Activated CD8-positive, alpha-beta memory T cell treated with anti-CD3 and anti-CD28 coated beads for 4 hours (primary cell): ENCODE results near the gene ADCY7.

ENCODE experiments used
- DNase-seq, 2 donors: peaks; one replicate each; pipeline ENCODE4 v3.0.0-alpha.2; 2020; ENCODE audit warnings: low read depth in 2 of 2

The ADCY7 gene

DNA sequence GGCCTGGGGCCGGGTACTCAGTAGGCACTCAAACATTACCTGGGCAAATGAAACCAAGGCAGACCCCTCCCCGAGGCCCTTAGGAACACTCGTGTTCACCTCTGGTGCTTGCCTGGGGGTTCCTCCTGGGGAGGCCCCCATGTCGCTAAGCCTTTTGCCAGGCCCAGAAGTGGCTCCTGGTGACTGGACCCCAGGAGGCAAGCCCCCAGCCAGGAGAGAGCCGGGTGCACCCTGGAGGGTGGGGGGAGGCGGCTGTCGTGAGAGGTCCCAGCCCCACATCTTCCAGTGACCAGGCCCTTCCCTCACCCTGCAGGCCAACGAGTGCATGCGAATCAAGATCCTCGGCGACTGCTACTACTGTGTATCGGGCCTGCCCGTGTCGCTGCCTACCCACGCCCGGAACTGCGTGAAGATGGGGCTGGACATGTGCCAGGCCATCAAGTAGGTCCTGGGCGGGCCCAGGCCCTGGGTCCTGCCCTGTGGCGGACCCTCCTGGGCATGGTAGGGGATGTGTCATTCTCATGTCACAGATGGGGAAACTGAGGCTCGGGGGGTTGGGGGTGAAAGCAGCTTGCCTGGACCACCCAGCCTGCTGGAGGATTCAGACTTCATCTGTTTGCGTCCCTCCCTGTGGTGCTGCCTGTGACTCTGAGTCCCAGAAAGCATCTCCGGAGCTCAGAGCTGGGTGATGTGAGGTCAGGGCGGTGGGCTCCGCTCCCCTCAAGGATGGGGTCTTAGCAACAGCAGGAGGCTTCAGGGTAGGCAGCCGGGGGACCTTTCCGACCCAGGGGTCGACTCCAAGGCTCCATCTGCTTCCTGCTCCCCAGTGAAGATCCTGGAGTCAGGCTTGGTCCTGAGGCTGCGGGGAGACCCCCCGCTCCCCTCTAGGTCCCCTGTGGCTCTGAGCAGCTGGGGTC, 32.5 kb downstream of the ADCY7 start:
- no peak for DNase-seq

DNA sequence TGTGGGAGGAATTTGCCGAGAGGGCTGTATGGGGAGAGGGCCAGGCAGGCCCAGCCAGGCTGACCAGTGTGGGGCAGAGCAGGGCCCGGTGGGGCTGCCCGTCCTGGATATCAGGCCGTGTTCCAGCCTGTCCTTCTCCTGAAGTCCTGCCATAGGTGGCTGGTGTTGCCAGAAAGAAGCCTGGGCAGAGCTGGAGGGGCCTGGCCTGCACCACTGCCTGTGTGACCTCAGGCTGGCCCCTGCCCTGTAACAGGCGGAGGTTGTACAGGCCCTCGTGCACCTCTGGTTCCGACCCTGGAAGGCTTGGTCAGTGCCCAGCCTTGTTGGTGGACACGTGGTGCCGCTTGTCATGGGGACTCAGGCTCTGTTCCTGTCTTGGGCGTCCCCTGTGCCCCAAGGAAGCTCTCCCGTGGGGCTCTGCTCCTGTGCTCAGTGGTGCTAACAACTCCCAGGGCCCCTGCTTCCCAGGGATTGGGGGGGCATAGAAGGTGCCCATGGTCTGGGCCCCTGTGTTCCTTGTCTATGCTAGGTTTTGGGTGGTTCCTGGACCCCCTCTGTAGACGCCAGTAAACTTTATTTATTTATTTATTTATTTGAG, 33.3 kb downstream of the ADCY7 start:
- DNase-seq, result no peak

DNA sequence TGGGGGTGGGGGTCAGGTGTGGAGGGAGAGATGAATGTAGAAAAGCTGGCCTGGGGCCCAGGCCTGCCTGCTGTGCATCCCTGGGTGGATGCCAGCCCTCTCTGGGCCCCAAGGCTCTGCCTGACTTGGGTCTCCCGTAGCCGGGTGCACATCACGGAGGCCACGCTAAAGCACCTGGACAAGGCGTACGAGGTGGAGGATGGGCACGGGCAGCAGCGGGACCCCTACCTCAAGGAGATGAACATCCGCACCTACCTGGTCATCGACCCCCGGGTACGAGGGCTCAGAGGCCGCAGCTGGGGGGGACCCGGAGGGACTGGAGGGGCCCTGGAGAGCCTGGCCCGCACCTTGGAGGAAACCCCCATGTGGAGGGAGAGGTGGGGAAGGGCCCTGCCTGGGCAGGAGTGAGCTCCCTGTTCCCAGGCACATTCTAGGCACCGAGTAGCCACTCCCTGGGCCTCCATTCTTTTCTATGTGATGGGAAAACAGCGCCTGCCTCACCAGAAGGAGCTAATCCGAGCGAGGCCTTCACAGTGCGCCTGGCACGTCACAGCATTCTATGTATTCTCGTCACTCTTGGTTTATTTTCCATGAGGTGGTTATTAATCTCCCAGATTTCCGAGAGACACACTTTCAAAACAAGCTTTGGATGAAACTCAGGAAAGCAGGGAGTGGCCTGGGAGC, 34.7 kb downstream of the ADCY7 start:
- DNase-seq, result no peak

DNA sequence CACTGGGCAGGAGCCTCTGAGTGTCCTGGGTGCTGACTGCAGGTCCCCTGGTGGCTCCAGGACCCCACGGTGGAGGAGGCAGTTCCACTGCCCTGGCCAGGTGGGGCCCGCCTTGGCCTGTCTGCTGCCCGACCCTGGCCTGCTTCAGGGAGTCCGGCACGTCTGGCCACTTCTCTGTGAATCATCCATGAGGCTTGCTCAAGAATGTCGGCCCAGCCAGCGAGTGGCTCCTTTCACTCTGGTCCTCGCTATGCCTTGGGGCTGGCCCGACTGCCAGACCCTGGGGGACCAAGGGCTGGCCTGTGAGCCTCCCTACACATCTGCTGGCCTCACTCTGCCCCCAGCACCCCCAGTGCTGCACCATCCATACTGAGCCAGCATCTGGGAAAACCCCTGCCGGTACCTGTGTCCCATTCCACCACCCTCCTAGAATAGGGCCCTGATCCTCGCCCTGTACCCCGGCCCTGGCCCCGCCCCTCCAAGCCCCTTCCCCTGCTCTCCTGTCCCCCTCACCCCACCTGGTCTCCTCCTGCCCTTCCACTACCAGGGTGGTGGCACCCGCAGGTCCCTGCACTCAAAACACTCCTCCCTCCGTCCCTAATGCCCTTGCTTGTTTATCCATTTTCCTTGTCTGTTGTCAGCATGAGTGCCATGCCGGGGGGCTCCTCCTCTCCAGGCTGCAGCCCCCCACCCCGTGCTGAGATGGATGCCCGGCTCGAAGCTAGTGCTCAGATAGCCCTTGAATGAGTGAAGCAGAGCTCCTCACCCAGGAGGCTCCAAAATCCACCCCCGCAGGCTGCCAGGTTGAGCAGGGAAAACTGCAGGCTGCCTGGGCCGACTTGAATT, 35.5 kb downstream of the ADCY7 start:
- no peak for DNase-seq

DNA sequence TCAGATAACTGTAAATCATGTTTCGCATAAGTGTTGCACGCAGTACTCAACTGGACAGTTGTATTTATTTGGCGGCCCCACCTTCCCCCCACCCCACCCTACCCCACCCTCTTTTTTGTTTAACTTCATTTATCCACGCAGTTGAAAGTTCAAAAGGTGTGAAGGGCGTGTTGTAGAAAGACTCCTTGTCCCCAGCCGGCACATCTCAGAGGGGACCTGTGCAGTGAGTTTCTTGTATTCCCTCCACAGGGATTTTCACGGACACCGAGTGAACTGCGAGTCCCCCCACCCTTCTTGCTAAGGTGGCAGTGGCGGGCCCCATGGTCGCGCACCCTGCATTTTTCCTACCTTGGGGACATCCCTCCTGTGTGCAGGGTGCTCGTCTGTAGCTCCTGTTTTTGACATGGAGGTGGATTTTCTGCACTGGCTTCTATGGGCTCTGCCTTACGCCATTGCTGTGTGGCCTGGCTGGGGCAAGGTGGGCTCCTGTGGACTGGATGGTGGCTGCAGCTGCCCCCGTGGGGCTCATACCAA, 36.2 kb downstream of the ADCY7 start:
- DNase-seq, result no peak

DNA sequence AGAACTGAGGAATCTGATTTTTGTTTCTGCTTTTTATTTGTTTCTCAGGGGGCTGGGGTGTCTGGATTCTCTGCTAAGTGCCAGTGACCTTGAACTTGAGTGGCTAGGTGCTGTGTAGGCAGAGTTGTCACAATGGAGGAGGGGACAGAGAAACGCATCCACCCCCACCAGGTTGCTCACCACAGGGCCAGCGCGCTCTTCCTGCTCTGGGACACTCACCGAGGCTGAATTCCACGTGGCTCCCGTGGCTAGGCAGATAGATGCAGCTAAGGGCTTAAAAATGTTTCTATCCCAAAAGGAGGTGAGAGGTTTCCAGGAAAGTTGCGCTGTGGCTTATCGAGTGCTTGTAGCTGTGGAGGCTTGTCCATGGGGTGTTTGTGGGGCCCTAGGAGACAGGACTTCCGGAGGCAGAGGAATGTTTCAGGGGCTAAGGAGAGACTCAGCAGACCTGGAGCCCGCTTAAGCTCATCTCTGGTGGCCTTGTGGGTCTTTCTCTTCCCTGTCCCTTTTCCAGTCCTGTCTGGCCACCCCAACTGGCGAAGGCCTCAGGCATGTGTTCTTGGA, 36.8 kb downstream of the ADCY7 start:
- DNase-seq, result no peak

DNA sequence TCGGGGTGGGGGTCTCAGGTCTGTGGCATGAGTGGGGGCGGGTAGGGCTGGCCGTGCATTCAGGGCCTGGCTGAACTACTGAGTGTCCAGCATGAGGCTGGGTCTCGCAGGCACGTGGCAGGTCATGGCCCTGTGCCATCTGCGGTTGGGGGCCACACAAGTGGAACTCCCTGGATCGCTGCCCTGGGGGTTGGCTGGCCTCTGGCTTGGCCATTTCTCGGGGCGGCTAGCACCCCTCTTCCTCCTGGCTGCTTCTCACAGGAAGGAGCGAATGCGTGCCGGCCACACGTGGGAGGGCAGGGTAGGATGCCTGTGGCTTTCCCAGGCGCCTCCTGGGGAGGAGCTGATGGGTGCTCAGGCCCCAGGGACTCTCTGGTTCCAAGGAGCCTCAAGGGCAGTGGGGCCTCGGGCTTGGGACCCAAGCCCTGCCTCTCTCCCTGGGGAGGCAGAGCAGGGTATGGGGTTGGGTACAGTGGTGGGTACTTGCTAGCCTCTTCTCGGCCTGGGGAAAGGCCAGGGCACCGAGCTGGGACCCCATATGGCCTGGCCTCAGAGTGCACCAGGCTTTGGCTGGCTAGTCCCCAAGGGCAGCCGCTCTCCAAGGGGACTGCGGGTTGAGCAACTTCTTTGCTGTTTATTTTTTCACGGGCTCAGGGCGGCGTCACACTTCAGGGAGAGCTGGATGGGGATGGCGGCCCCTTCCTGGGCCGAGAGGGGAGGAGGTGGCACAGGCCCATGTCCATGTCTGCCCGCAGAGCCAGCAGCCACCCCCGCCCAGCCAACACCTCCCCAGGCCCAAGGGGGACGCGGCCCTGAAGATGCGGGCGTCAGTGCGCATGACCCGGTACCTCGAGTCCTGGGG, 37.5 kb downstream of the ADCY7 start:
- DNase-seq, result no peak

DNA sequence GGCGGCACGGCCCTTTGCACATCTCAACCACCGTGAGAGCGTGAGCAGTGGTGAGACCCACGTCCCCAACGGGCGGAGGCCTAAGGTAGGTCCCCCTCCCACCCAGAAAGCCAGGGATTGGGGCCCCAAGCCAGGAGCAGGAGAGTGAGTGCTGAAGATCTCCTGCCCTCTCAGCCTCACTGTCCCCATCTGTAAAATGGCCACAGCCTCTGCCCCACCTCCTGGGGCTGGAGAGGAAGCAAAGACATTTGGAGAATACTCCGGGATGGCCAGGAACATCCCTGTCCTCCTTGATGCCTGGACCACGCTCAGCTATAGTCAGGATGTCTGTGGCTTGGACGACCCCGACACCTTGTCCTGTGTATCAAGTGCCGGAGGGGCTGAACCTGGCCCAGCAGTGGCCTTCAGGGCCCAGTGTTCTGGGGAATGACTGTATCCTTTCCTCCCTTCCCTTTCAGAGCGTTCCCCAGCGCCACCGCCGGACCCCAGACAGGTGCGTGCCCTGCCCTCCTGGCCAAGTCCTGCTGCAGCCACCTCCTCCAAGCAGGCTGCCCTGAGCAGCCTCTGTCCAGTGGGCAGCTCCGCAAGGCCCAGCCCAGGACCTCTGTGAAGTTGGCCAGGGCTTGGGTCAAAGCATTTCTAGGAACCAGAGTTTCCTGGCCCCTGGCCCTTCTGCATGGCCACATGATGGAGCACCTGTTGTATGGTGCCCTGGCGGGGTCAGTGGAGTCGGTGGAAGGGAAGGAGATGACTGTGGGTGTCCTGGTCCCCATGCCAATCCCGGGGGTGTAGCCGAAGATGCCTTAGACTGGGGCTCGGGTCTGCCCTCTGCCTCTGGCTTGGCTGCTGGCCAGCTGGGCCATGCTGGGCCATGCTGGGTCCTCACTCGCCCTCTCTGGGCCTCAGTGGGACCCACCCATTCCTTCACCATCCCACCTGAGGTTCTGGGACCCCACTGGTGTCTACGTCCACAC, 38.4 kb downstream of the ADCY7 start:
- DNase-seq, result no peak

DNA sequence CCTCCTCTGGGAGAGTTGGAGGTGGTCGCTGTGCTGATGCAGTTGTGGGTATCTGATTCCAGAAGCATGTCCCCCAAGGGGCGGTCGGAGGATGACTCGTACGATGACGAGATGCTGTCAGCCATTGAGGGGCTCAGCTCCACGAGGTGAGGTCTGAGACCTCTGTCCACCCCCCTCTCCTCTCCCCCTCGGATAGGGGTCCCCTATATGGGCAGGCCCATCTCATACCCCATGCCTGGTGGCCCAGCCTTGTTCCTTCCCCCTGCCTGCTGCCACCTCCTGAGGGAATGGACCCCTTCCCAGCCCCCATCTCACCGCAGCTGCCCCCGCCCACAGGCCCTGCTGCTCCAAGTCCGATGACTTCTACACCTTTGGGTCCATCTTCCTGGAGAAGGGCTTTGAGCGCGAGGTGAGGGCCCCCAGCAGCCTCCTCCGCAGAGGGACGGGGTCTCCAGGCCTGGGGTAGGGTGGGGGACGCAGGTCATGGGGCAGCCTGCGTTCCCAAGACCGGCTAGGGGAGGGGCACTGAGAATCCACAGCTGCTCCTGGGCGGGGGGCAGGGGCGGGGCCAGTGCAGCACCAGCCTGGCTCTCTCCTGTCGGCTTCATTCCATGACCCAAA, 39.2 kb downstream of the ADCY7 start:
- DNase-seq, result no peak

DNA sequence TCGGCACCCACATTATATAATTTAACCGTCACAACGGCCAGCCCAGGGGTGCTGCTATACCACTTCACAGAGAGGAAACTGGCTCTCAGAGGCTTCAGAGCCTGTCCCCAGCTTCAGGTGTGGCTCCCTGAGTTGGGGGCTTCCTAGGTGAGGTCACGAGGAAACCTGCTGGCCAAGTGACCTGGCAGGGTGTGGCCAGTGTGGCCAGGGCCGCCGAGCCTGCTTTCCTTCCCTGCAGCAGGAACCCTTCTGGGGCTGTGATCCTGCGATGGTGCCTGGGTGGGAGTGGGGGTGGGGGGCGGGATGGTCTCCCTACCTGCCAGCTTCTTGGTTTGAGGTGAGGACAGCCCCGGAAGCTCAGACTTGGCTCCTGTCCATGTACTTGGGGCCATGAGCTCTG, 39.9 kb downstream of the ADCY7 start:
- DNase-seq, result no peak

DNA sequence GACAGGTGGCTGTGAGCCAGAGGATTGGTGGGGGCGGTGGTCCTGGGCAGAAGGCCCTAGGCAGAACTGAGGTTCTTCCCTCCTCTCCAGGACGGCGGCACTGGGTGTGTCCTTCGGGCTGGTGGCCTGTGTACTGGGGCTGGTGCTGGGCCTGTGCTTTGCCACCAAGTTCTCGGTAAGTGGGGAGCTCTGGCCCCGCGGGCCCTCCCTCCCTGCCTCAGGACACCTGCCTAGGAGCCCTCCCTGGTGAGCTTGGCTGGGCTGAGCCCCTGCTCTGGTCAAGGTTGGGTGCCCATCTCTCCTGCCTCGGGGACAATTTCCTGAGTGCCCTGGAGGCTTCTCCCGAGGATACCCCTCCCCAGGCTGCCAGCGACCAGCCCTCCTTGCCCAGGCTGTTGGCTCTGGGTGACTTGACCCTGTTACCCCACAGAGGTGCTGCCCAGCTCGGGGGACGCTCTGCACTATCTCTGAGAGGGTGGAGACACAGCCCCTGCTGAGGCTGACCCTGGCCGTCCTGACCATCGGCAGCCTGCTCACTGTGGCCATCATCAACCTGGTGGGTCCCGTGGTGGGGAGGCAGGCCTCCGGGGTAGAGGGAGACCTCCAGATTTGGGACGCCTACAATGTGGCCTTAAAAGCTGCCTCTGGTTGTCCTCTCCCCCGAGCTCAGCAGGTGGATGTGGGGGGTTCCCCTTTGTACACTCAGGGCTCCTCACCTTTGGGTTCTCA, 42.0 kb downstream of the ADCY7 start:
- DNase-seq, result no peak

DNA sequence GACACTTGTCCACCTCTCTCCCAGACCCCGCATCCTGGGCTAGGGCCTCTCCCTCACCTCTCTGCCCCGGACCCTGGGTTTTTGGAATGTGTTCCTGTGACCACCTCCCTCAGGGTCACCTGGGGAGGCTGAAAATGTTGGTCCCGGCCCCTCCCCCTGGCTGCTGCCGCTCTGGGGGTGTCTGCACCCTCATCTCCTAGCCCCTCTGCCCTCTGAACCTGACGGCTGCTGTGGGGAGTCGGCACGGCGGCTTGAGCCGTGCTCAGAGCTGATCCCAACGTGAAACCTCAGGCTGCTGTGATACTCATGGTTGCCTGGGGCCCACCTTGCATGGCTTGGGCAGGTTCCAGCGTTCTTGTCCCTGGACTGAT, 42.8 kb downstream of the ADCY7 start:
- no peak for DNase-seq

DNA sequence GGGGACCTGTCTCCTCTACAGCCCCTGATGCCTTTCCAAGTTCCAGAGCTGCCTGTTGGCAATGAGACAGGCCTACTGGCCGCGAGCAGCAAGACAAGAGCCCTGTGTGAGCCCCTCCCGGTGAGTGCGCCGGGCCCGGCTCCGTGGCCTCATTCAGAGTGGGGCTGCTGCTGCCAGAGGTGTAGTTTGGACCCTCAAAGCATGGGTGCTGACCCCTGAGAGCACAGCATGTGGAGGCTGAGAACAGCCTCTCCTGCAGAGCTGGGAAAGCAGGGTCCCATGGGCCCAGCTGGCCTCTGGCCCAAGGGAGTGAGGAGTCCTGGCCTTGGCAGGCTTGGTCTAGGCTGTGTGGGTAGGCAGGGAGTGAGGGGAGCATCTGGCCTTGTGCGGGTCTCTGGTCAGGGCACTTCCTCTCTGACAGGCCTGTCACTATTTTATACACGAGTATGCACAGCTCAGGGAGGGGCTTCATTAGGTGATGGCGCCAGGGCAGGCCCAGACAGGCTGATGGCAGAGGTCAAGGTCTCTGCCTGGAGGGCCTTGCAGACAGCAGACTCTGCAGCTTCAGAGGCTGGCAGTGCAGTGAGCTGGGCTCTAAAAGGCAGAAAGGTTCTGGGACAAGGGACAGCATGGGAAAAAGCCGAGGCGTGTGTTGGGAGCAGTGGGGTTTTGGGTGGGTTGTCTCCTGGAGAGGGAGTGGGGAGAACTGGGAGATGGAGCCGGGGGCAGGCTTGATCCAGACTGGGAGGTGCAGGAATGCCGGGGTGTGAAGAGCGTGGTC, 43.4 kb downstream of the ADCY7 start:
- no peak for DNase-seq

DNA sequence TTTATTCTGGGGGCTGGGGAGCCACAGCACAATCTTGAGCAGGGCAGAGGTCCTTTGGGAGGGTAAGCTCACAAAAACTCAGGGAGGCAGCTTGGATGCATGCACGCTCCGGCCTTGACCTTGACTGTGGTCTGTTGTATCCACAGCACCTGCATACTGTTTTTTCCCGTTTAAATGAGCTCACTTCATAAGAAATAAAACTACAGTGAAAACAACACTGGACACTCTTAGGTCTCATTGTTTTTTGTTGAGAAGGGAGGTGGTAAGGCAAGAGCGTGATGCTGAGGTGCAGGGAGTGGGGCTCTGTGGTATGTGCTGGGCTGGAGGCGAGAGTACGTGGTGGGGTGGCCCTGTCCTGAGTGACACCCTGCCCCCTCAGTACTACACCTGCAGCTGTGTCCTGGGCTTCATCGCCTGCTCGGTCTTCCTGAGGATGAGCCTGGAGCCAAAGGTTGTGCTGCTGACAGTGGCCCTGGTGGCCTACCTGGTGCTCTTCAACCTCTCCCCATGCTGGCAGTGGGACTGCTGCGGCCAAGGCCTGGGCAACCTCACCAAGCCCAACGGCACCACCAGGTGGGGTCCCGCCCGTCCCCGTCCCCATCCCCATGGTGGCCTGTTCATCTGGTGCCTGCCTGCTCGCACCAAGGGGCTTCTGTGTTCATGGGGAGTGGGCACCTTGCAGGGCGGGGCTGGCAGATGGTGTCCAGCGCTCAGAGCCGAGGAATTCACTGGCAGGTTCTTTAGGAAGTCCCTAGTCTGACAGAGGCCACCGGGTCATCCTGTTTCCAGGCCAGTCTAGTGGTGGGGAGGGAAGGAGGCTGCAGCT, 44.2 kb downstream of the ADCY7 start:
- no peak for DNase-seq

DNA sequence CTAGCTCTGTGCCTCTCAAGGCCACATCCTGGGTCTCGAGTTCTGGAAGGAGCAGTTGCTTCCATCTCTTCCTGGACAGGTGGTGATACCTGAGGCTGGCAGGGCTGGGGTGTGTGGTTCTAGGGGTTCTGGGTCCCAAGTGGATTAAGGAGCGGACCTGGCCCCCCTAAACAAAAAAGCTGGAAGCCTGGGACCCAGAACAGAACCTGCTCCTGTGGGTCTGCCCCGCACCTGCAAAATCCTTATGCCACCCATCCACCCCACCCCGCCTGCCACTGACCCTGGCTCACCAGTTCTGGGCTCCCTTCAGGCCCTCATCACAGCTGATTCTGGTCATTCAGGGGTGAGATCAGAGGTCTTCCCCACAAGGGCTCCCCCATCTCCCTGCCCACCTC, 44.8 kb downstream of the ADCY7 start:
- DNase-seq, result no peak

DNA sequence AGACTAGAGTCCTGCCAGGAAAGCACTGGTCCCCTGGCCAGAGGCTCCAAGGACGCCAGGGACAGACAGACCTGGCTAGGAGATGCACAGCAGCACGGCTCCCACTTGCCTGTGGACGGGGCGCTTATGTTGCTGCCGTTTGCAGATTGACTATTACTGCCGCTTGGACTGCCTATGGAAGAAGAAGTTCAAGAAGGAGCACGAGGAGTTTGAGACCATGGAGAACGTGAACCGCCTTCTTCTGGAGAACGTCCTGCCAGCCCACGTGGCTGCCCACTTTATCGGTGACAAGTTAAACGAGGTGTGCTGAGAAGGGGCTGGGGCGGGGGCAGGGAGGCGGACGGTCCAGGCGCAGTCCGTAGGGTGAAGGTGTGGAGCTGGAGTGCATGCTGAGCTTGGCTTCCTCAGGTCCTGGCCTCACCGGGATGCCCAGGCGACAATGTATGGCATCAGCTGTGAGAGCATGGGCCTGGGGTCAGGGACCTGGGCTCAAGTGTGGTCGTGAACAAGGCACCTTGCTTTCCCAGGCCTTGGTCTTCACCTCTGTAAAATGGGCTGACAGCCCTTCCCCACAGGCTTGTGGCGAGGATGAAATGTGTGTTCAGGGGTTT, 45.6 kb downstream of the ADCY7 start:
- DNase-seq, result no peak
